HG02870 (cell line): Measurements from ENCODE around the gene LRRC70.
"Not testable (repeated sequence)": the region's sequence is repeated elsewhere in the genome, so short reads cannot be mapped to it uniquely, and the experiment has no call there.

Experiments used
- ATAC-seq: cut with Tn5 transposase; IDR thresholded peaks from one replicate; pipeline ENCODE4 v1.9.1; 2021; ENCODE audit warnings: mild to moderate bottlenecking, moderate library complexity; ENCODE audit not compliant: unreplicated experiment

LRRC70 gene

GRCh38 chr5:62600560-62601252, 22.1 kb downstream of the LRRC70 start:
- no peak for ATAC-seq

GRCh38 chr5:62603934-62604333, 25.3 kb downstream of the LRRC70 start:
- no peak for ATAC-seq

GRCh38 chr5:62605638-62606037, 27.0 kb downstream of the LRRC70 start:
- ATAC-seq: no peak

GRCh38 chr5:62606878-62607277, 28.3 kb downstream of the LRRC70 start:
- ATAC-seq: no peak

- ATAC-seq: no peak
Measured at GRCh38 chr5:62607615-62608014, 29.0 kb downstream of the LRRC70 start.

- ATAC-seq: no peak
Measured at GRCh38 chr5:62608529-62609511, 30.2 kb downstream of the LRRC70 start.

- no peak for ATAC-seq
Measured at GRCh38 chr5:62614355-62614754, 35.7 kb downstream of the LRRC70 start.

- ATAC-seq: no peak
Measured at GRCh38 chr5:62616615-62617277, 38.1 kb downstream of the LRRC70 start.

- no peak for ATAC-seq
Measured at GRCh38 chr5:62617943-62618342, 39.3 kb downstream of the LRRC70 start.

GRCh38 chr5:62620761-62621160, 42.1 kb downstream of the LRRC70 start:
- no peak for ATAC-seq

GRCh38 chr5:62621280-62621679, 42.7 kb downstream of the LRRC70 start:
- ATAC-seq: no peak

- no peak for ATAC-seq
Measured at GRCh38 chr5:62623271-62623670, 44.7 kb downstream of the LRRC70 start.

- not testable (repeated sequence) for ATAC-seq
Measured at GRCh38 chr5:62624436-62624835, 45.8 kb downstream of the LRRC70 start.

- ATAC-seq: no peak
Measured at GRCh38 chr5:62626534-62626933, 47.9 kb downstream of the LRRC70 start.

GRCh38 chr5:62627121-62627520, 48.5 kb downstream of the LRRC70 start:
- ATAC-seq: no peak

- no peak for ATAC-seq
Measured at GRCh38 chr5:62627901-62628300, 49.3 kb downstream of the LRRC70 start.
